Measurements from ENCODE around the gene BDKRB1.

Gene BDKRB1

GRCh38 chr14:96255501-96256366, at the start of gene BDKRB1:
Gene BDKRB1 (plus strand): TSS chr14:96256210. CDS start chr14:96263683, 7,473 bp downstream.
- no peak for DNase-seq

GRCh38 chr14:96206461-96206860, 49.5 kb upstream of the BDKRB1 start:
- DNase-seq, result no peak

DNA sequence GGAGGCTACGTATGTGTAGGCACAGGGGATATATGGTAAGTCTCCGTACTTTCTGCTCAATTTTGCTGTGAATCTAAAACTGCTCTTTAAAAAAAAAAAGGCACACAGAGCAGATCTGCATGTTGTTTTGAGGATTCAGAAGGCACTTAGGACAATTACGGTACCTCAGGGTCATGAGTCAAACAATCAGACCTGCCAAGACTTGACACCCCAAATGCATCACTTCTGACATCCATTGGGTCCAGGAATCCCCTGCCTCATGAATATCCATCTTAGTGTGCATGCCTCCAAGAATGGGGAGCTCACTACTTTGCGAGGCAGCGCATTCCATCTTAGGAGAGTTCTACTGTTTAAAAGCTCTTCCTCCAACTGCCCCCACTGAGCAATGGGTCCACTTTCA, 48.3 kb upstream of the BDKRB1 start:
- no peak for DNase-seq

DNA sequence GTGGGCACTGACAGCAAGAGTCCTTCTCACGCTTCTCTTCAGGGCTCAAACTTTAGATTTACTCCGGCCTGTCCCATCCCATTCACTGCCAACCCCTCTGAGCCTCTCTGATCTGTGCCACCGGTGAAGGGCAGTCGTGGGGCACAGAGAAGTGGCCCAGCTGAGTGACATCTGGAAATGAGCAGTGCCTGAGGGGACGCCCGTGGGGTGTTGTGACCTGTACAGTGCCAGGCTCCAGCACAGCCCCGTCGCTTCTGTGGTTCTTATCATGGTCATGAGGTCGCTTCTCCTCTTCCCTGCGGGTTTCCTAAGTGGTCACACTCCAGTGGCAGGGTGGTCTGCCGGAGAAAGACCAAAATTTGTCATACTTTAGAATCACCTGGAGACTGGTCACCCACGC, 47.3 kb upstream of the BDKRB1 start:
- no peak for DNase-seq

DNA sequence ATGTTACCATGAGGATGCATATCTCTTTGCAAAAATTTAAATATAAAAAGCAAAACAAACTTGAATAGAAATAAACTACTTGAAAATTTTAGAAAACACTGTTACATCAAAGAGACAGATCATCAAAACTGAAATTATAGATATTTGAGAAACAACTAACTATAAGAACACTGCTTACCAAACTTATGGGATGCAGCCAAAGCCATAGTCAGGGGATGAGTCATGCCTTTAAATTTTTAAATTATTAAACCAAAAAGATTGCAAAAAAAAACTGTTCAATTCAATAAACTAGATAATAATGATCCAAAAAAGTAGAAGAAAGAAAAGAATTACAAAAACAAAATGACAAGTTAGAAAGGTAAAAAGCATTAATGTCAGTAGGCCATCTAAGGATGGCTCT, 43.9 kb upstream of the BDKRB1 start:
- no peak for DNase-seq

DNA sequence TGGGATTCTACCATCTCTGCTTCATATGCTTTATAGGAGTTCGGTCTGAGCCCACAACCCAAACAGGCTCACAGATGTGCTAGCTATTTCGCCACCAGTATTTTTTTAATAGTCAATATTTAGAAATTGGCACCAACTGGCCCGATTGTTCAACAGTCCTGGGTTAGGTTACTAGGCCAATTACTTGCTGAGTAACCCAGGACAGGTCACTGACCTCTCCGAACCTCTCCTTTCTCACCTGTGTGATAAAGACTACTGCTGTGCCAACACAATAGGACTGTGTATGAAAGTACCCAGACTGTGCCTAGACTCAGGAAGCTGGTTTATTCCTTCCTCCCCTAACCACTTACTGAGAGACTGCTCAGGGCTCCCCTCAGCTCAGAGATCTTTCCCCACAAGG, 43.1 kb upstream of the BDKRB1 start:
- no peak for DNase-seq

- DNase-seq, result no peak
These were observed 42.0 kb upstream of the BDKRB1 start for GRCh38 chr14:96213871-96214465.

DNA sequence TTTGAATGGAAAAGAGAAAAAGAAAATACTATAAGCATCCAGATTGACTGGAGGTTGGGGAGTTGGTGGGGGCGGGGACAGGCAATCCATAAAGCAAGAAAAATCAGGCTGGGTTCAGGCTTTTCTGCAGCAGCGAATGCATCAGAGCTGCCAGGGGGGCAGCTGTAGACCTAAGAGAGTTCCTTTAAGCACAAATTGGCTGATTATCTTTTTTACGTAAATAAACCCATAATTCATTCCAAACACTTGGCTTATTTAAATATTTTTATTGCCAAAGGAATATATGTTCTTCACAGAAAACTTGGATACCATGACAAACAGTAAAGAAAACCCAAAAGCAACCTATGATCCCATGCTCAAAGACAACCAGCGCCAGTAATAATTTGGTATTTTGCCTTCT, 41.2 kb upstream of the BDKRB1 start:
- no peak for DNase-seq

DNA sequence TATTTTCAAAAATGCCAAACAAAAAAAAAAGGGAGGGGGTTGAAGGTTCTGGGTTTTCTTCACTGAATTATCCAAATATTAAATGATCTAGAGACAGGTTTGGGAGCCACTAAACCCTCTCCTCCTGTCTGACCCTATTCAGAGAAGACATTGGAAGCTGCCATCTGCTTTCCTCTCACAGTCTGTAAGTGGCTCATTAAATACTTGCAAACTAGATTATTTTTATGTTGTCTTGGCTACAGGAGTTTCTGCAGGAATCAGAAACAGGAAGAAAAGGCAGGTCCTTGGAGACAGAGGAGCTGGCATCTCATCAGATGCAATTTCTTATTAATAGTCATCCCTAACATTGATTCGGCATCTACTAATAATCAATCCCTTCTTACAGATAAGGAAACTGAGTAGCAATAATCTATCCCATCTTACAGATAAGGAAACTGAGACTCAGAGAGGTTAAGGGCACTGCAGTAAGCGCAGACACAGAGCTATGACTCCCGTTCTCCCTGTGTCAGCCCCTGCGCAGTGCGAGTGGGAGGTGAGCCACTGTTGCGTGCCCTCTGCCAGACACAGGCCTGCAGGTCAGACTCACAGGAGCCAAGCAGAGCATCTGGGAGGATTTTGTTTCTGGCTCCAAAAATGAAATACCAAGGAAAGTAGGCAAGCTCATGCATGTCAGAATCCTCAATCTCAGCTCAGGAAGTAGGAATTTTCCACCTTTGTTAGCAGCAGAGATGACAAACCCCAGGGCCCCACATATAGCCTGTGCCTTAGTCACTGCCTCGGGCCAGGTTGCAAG, 40.4 kb upstream of the BDKRB1 start:
- no peak for DNase-seq

DNA sequence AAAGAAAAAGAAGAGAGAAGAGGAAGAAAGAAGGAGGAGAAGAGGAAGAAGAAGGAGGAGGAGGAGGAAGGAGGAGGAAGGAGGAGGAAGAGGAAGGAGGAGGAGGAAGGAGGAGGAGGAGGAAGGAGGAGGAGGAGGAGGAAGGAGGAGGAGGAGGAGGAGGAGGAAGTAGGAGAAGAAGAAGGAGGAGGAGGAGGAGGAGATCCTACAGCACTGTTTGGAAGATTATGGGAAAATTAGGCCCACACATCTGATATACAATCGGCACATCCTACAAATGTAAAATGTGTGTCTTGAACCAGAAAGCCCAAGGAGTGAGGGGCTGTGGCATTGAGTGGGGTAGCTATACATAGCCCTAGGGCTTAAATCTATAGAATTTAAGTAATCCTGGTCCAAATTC, 39.4 kb upstream of the BDKRB1 start:
- DNase-seq, result no peak

DNA sequence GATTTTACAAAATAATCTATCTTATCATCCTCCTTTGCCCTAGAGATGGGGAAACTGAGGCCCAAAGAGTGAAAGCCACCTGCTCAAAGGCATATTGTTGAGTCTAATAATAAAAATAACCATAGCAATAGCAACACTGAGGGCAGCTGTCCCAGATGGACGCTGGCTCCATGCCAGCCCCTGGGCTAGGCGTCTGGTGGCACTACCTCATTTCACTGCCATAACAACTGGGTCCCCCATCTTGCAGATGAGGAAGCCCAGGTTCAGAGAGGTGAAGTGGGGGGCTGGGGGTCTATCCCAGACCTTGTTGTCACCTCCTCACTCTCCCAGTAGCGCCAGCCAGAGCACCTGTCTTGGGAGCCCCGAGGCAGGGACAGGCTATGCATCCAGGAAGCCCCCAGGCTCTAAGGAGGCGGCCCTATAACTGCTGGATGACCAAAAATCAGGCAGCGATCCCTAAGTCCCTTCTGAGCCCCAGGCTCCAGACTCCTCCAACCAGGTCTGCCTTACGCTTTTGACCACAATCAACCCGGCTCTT, 38.6 kb upstream of the BDKRB1 start:
- DNase-seq, result no peak

DNA sequence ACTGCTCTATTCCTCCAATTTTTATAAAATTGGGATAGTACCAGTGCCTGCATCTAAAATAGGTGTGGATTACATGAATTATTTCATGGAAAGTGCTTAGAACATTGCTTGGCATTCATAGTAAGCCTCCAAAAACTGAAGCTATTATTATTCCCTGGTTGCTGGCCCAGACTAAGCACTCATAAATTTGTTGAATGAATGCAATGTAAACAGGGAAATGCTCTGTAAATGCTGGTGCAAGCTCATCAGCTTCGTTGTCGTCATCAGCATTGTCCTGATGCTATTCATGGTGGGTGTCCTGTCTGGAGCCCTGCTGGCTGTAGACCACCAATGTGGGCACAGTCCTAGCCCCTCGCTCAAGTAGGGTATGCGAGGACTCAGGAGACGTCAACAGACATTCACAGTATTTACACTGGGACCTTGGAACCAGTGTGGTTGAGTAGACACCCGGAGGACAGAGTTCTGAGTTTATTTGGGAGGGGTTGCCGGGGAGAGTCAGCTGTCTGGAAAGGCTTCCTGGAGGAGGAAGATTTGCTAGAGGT, 34.8 kb upstream of the BDKRB1 start:
- DNase-seq, result no peak

- no peak for DNase-seq
These were observed 34.2 kb upstream of the BDKRB1 start for GRCh38 chr14:96221841-96222240.

GRCh38 chr14:96224480-96225096, 31.4 kb upstream of the BDKRB1 start:
- no peak for DNase-seq

GRCh38 chr14:96225213-96225612, 30.8 kb upstream of the BDKRB1 start:
- no peak for DNase-seq

- no peak for DNase-seq
These were observed 30.3 kb upstream of the BDKRB1 start for GRCh38 chr14:96225745-96226151.

- DNase-seq, result no peak
These were observed 28.6 kb upstream of the BDKRB1 start for GRCh38 chr14:96227428-96227827.

DNA sequence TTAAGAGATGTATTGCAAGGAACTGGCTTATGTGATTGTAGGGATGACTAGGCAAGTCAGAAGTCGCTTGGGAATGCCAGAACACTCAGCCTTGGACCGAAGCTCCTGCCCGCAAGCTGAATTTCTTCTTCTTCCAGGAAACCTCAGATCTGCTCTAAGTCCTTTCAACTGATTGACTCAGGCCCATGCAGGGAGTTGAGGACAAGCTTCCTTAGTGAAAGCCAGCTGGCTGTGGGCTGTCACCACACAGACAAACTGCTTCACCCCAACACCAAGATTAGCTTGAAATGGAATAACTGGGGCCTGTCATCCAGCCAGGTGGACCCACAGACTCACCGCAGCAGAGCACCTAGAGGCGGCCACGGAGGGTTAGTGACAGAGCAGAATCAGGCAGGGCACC, 26.7 kb upstream of the BDKRB1 start:
- DNase-seq, result no peak

GRCh38 chr14:96231056-96231455, 25.0 kb upstream of the BDKRB1 start:
- DNase-seq, result no peak

DNA sequence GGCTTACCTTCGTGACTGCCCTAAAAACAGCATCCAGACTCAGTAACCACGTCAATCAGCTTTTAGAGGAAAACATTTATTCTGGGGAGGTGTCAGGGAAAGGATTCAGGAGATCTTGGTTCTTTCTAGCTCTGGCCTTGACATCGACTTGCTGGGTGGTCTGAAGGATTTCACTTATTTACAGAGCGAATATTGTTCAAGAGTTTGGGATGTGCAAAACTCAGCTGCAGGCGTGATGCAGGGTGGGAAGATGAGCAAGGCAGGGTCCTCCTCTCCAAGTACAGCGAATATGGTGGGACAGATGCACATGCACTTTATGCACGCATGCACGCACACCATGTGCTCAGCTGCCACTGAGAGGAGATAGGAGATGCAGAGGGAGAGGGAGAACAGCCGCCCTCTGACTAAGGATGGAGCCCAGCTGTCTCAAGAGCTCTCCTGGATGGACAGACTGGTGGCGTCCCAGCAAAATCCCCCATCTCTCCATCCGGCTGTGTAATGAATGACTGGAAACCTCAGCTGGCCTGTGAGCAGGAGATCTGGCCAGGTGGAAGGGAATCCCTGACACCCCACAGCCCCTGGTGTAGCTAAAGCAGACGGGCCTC, 24.4 kb upstream of the BDKRB1 start:
- DNase-seq, result no peak

DNA sequence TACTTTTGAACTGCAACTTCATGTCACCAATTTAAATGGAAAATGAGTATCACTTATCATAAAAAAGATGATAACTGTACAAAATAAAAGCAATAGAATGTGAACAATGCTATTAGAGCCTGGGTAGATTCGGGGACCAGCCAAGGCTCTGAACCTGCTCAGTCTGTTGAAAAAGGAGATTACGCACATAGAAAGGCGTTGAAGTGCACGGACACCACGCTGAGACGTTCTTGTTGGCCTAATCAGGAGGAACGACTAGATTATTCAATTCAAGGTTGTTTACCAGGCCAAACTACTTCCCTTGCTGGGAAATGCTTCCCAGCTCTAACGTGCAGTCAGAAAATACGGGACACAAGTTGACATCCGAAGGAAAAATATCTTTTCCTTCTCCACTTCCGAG, 23.5 kb upstream of the BDKRB1 start:
- no peak for DNase-seq

GRCh38 chr14:96233661-96234060, 22.3 kb upstream of the BDKRB1 start:
- no peak for DNase-seq
